K562 (cell line): Measurements from ENCODE around the gene ZNF627. TPM values are rescaled to one million over a fixed set of nuclear protein-coding genes. Genes with fewer than 3 reads are reported as not detected.
A peak's percentile ranks its signal among the peaks of the same experiment; 100 is the strongest.

Experiments used
- BCOR ChIP-seq: fragments of 450-650 bp; IDR thresholded peaks from 2 replicates; pipeline ENCODE4 v1.6.1; 2016
- KDM1A ChIP-seq, 2 experiments: fragments of 450-650 bp; IDR thresholded peaks; 2 replicates each; pipeline ENCODE4 v1.6.1; 2016; ENCODE audit warnings: mild to moderate bottlenecking in 2 of 2
- ZNF324 ChIP-seq: fragments of 250-450 bp; sonication (Bioruptor Pico); IDR thresholded peaks from 2 replicates; pipeline ENCODE4 v1.4.0; 2020; ENCODE audit warnings: mild to moderate bottlenecking
- polyA plus RNA-seq, 8 experiments: library from polyadenylated mRNA; depleted of rRNA in 4 of 8; stranded (reverse) in 5 of 8; unstranded in 3 of 8; fragments of >200 nt; fragmentation: Nextera tagmentation in 2 of 8; fragmentation: Illumina TruSeq in 1 of 8; extraction: Ambion mirVana in 2 of 8; extraction: Trizol in 1 of 8; gene quantifications; 2 replicates each; pipeline versions ENCODE4 v1.2.1 to v1.2.3, GENCODE V29; 2011 to 2014; ENCODE audit warnings: inconsistent platforms in 1 of 8, missing spikeins in 1 of 8
- total RNA-seq, 7 experiments: library from RNA; depleted of rRNA in 6 of 7; stranded (reverse); fragments of >200 nt in 6 of 7; fragmentation: Illumina TruSeq in 2 of 7; extraction: Trizol in 2 of 7; gene quantifications; 2 replicates each; pipeline versions ENCODE4 v1.2.1 to v1.2.3, GENCODE V29; 2011 to 2021; ENCODE audit warnings: low replicate concordance in 1 of 7
- TF ChIP-seq, protein P1 (sequence below), 2 experiments: fragments of 450-650 bp in 1 of 2; sonication (generic) in 1 of 2; formaldehyde crosslinking in 1 of 2; IDR thresholded peaks in 1 of 2; conservative IDR thresholded peaks in 1 of 2; 2 replicates each; pipeline versions ENCODE4 v1.6.1 to v1.8.1; 2016 to 2023; ENCODE audit warnings: mild to moderate bottlenecking in 2 of 2, moderate library complexity in 2 of 2, inconsistent platforms in 1 of 2, missing genetic modification reagents in 1 of 2
- TF ChIP-seq, protein P2 (sequence below): fragments of 250-450 bp; sonication (Bioruptor Pico); IDR thresholded peaks from 2 replicates; pipeline ENCODE4 v1.4.0; 2020; ENCODE audit warnings: mild to moderate bottlenecking, moderate library complexity, borderline replicate concordance

ZNF627 gene
- total and polyA plus RNA-seq, 9 of the 15 experiments (the other 6 are each of a cell fraction or from before 2014, with no cell fraction given): 6.4 to 19.9 (median 10.6) TPM

DNA sequence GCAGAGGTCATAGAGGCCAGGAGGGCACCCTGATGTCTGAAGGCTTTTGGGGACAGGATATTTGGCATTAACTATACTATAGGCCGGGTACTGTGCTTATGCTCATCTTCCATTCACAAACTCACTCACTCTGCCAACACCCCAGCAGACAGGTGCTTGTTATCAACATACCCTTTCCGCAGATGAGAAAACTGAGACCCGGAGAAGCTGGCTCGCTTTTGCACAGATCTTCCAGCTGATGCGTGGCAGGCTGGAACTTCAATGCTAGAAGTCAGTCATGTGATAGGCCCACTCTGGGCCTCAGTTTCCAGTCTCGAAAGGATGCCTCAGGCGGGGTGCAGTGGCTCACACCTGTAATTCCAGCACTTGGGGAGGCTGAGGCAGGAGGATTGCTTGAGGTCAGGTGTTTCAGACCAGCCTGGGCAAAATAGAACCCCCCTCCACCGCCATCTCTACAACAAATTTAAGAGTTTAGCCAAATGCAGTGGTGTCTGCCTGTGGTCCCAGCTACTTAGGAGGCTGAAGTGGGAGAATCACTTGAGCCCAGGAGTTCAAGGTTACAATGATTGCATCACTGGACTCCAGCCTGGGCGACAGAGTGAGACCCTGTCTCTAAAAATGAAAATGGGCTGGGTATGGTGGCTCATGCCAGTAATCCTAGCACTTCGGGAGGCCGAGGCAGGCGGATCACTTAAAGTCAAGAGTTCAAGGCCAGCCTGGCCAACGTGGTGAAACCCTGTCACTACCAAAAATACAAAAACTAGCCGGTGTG is 49.2 kb upstream of the ZNF627 start (continued):
- TF ChIP-seq, protein P1, sequence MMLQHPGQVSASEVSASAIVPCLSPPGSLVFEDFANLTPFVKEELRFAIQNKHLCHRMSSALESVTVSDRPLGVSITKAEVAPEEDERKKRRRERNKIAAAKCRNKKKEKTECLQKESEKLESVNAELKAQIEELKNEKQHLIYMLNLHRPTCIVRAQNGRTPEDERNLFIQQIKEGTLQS (IDR thresholded peaks at IDR 0.05): peak; percentile 64
- TF ChIP-seq, protein P1 (CRISPR knock-in tag; conservative IDR thresholded peaks at IDR 0.05): no peak
- TF ChIP-seq ZNF324 (CRISPR knock-in tag) (no peak), KDM1A (IDR thresholded peaks at IDR 0.05) (peak; percentile 9 to 32; a peak in 1 of 4 replicates), BCOR (peak; percentile 47)
- TF ChIP-seq, protein P2, sequence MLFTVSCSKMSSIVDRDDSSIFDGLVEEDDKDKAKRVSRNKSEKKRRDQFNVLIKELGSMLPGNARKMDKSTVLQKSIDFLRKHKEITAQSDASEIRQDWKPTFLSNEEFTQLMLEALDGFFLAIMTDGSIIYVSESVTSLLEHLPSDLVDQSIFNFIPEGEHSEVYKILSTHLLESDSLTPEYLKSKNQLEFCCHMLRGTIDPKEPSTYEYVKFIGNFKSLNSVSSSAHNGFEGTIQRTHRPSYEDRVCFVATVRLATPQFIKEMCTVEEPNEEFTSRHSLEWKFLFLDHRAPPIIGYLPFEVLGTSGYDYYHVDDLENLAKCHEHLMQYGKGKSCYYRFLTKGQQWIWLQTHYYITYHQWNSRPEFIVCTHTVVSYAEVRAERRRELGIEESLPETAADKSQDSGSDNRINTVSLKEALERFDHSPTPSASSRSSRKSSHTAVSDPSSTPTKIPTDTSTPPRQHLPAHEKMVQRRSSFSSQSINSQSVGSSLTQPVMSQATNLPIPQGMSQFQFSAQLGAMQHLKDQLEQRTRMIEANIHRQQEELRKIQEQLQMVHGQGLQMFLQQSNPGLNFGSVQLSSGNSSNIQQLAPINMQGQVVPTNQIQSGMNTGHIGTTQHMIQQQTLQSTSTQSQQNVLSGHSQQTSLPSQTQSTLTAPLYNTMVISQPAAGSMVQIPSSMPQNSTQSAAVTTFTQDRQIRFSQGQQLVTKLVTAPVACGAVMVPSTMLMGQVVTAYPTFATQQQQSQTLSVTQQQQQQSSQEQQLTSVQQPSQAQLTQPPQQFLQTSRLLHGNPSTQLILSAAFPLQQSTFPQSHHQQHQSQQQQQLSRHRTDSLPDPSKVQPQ (CRISPR knock-in tag): no peak
